GM19328 (cell line): ENCODE measurements around the gene DCAF8.

ENCODE experiments used
- ATAC-seq: cut with Tn5 transposase; IDR thresholded peaks from one replicate; pipeline ENCODE4 v1.9.1; 2021; ENCODE audit warnings: mild to moderate bottlenecking, moderate library complexity; ENCODE audit not compliant: unreplicated experiment

Gene DCAF8

DNA sequence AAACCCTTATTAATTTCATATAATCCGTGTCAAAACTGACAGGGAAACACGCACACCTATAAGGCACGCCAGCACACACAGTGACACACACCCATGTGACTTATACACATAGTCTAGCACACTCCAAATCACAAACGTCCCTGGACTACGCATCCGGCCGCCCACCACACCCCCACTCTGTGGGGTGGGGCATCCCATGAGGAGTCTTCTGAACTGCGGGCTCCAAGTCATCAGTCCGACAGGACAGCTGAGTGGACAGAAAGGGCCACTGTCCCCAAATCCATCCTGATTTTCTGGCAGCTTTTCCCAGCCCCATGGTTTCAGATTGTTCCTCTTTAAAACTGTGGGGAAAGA is 56.3 kb downstream of the DCAF8 start:
- no peak for ATAC-seq

DNA sequence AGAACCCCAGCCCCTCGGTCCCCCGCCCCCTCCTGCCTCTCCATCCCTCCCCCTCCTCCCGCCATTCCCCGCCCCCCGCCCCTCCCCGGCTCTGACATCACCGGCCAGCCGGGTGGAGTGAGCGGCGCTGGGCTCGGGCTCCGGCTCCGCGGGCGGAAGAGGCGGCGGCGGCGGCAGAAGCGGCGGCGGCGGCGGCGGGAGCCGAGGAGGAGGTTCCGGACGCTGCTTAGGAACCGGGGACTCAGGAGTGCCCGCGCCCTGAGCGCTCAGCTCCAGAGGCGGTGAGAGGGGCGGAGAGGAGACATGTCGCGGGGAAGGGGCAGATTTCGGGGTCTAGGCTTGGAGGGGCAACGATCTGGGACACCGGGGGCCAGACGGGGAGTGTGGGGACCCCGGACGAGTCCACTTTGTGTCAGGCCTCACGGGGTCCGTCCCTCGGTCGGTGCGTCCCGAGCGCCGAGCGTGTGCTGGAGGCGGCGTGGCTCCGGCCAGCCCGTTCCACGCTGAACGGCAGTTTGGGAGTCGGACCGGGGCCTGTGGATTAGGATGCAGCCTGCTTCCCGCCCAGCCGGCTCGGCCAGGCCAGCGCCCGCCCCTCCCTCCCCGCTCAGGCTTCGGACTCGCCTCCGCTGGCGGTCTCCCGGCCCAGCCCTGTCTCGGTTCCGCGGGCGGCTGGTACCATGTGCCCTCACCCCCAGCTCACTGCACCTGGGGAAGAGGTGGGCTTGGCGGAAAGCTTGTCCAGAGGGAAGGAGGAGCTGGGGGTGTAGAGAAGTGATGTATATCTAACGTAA is 56.9 kb downstream of the DCAF8 start, which contains the start of gene PEA15:
PEA15 (plus strand) TSS at position 143 of the 794 bp plus-strand sequence. CDS start 6,161 bp downstream, outside the sequence.
- ATAC-seq, result no peak

DNA sequence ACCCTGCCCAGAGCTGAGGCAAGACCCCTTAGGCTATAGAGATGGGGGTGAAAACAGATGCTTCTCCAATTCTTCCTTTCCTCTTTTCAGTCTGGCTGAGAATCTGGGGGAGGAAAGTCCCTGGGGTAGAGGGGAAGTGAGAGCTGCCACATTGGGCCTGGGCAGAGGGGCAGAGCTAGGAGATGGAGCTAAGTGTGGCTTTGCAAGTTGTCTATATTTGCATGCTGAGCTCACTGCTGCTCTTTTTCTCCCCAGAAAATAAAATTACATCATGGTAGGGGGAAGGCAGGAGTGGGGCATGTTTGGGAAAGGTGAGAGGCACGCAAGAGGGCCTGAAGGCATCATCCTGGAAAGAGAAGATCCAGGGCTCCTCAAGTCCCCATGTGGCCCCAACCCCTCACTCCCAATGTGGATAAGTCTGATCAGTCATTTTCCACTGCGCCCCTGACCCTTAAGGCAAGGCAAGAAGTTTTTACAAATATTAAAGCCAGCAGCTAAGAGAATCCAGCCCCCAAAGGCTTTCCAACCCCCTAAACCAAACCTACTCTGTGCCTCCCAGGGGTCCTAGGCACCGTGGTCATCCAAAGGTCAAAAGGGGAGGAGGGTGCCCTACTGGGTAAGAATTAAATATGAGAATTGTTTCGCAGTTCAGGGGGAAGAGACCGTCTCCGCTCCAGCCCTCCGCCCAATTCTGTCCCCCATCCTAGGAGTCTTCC is 57.7 kb downstream of the DCAF8 start:
- ATAC-seq, result peak; percentile 37

DNA sequence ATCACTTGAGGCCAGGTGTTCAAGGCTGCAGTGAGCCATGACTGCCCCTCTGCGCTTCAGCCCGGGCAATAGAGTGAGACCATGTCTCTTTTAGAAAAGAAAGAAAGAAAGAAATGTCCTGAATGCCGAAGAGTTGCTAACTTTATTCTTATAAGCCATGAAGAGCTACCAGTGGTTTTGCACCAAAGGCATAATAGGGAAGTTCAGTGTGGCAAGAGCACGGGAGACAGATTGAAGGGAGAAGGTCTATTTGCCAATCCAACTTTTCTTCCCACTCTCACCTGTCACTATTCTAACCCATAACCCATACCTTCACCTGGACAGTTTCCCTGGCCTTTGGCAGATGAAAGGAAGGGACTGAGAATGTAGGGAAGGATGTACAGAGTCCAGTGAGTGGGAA is 61.6 kb downstream of the DCAF8 start:
- no peak for ATAC-seq

DNA sequence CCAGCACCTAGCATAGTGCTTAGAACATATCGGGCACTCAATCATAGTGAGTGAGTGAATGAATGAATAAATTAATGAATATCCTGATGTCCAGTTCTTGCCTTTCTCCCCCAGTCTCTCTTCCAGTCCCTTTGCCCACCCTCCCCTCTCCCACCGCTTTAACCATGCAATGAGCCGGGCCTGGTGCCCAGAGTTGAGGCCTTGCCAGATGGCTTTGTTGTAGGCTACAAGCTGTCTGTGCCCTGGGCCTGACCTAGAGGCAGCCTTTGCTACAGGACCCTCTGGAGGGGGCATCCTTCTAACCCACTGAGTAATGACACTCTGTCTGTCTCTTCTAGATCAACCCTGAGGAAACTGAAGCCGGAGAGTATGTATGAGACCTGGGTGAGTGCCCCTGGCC is 65.1 kb downstream of the DCAF8 start:
- ATAC-seq, result no peak

DNA sequence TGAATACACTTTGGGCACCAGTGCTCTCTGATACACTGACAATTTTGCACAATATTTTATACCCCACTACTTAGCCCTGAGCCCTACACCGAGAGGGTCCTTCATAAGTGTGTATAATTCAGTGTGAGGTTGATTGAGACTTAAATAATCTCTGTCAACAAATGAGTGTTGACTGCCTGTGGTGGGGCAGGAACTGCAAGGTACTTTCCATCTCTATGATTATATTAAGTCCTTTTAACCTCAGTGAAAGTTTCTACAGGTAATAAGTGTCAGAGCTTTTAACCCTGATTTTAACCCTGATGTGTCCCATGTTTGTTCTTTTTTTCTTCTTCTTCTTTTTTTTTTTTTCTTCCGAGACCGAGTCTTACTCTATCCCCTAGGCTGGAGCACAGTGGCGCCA is 66.2 kb downstream of the DCAF8 start:
- no peak for ATAC-seq

DNA sequence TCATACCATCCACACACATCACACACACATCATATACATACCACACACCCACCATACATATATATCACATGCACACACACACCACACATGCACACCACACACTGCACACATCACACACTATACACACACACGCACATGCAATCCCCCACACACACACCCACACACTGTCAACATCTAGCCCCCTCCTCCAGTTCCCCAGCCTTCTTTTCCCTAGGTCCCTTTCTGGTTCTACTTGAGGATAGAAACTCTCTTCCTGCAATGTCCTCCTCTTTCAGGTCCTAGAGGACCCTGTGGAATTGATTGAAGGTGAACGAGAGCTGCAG is 67.7 kb downstream of the DCAF8 start:
- ATAC-seq, result no peak

DNA sequence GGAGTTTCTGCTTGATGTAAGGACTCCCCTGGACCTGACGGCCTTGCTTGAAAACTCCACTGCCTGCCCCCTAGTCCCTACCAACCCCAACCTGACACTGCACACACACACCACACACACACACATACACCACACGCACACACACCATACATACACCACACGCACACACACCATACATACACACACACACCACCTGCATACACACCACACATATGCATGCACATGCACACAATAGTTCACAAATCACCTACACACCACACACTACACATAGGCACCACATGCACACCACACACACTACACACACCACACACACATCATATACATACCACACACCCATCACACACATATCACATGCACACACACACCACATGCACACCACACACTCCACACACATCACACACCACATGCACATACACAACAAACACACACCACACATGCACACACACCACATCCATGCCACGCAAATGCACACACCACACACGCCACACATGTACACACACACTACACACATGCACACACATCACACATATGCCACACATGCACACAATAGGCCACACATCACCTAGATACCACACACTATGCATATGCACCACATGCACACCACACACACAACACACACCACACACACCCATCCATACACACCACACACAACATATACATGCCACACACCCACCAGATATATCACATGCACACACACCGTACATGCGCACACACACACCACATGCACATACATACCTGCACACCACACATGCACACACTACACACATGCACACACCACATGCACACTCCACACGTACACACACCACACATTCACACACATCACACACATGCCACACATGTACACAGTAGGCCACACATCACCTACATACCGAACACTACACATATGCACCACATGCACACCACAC is 68.3 kb downstream of the DCAF8 start:
- ATAC-seq, result no peak

DNA sequence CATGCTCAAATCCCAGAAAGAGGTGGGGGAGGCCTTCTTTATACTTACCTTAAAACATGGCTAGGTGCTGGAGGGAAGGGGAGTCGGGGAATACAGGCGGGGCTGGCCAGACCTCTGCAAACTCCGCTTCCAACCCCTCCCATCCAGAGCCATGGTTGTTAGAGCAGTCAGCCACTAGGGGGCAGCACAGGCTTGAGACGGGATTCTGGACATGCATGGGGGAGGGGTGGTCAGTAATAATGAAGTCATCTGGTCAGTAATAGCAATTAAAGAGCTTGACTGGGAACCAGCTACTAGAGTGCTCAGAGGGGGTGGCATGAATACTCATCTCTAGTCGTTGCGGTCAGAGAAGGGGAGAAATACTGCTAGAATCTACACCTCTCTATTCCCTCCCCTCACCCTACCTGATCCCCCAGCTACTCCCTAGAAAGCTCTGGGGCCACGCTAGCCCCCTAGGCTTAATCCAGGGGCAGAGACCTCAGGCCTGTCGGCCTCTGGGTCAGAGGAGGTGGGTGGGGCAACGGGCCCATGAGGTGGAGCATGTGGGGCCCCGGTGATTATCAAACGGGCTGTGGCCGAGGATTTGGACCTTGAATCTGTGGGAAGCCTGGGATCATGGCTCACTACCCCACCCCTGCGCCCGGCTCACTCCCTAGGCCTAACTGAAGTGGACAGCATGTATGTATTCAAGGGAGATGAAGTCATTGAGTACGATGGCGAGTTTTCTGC is 69.1 kb downstream of the DCAF8 start:
- no peak for ATAC-seq

DNA sequence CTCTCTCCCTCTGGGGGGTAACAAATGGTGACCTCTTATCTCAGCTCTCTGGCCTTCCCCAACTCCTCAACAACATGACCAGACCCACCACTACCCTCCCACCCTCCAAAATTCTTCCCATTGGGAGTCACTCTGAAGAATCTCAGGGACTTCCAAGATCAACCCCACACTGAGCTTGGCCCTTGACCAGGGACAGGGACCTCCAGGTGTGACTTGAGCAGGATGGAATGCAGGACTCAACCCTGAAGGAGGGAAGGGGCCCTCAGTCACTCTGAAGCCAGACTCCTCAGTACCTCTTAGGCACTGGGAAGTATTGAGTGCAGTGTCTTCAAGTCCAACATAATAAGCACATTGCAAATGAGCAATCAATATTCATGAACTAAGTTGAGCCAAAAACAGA is 70.1 kb downstream of the DCAF8 start:
- ATAC-seq, result no peak

DNA sequence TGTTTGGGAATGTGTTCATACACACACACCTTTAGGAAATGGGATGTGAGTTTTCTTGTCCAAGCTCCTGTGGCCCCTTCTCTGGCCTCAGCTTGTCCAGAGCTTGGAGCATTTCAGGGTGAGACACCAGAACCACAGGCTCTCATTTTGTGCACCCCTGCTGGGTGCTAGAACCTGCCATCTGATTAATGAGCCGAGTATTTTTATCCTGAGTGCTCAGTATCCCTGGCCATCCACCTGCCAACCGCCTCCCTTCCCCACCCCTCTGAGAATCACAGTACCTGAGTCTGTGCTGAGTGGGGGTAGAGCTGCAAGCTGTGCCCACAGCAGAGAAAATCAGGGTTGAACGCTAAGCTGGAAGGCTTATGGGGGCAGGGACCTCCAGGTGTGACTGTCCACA is 70.6 kb downstream of the DCAF8 start:
- no peak for ATAC-seq

DNA sequence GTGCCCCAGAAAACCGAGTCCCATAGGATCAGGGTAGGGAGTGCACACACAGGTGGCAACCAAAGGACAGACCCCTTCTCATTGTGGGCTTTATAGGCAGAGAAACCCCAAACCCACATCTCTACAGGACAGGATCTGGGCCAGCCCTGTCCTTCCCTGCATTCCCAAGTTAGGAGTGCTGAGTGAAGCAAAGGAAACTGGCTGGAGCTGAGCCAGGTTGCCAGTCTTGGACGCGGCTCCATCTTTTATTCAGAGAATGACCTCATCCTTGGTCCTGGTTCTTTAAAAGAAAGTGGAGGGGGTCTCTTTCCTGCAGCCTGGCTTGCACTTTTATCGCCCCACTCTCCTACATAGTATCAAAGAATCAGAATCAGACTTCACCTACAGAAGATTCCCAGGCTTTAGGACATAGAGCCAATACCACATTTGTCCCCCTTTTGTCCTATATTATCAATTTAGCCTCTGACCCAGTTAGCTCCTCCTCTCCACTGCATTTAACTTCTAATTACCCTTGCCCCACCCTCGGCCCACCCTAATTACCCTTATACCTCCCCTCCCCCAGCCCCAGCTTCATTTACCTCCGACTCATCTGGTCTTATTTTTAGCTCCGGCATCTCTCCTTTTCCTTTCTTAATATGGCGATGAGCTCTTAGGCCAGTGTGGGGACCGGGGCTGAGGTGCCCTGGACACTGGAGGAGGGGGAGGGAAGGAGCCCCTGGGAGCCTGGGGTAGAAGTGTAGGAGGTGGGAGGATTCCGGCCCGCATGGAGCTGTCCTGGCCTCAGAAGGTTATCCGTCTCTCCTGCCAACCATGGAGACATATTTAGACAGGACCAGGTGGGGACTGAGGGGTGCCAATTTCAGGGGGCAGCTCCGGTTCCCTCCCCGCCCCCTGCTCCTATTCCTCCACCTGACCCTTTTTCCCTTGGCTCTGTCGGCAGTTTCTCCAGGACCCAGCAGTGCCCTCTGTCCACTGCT is 72.4 kb downstream of the DCAF8 start, which contains the start of gene CASQ1:
CASQ1 (plus strand) TSS at position 927 of the 977 bp plus-strand sequence. CDS start 177 bp downstream, outside the sequence.
- ATAC-seq, result no peak

DNA sequence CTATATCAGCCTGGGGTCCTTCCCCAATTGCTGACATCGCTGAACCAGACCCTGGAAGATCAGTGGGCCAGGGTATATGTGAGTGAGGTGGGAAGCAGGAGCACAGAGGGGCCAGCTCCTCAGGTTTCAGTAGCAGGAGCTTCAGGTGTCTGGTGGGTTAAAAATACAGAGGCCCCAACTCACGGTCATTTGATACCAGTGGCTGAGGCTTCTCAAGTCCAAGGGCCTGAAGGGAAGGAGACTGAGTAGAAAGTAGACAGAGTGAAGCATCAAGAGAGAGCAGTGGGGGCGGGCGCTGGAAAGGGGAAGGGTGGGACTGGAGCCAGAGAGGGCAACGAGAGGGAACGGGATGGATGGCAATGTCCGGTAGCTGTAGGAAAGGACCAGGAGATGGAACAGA is 74.0 kb downstream of the DCAF8 start:
- no peak for ATAC-seq

DNA sequence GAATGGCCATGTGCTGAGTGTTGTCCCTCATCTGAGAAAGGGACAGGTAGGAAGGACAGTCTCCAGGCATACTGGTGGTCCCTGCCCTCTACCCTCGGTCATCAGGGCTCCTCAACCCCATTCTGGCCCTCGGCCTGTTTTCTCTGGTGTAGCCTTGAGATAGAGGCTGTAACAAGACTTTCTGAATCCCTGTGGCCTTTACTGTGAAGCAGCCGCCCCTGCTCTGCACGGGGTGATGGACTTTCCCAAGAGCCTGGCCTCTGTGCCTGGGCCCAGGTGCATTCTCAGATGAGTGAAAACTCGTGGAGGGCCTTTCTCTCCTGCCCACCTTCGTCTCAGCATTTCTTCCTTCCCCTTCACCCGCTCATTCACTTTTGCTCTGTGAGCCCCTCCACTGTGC is 74.9 kb downstream of the DCAF8 start:
- ATAC-seq, result no peak

DNA sequence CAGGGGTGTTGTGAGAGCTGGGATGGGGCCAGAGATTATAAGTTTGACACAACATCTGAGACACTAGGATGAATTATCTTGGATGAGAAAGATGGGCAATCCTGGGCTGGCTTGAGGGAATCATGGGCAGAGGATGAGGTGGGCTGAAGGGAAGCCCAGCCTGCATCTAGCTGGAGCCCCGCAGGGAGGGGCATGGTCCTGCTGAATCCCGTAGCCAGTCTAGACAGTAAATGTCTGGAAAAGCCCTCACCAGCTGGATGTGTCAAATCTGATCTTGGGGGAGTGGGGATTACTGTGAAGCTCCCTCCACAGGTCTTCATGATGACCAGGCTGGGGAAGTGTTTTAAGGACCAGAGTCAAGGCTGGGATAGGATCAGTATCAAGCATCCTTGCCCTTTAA is 75.6 kb downstream of the DCAF8 start:
- ATAC-seq, result no peak

DNA sequence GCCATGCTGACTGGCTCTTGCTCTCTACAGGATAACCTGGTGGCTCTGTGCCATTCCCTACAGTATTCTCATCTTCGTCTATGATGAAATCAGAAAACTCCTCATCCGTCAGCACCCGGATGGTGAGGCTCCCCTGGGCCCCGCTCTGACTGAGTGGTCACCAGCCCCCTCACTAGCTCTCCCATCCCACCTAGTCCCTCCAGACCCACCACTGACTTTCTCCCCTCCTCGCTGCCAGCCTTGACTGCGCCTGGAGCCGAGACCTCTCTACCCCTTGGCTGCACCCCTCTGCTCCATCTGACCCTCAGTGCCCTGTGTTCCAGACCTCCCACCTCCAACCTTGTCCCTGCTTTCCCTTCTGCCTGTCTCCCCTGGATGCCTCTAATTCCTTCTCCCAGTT is 76.1 kb downstream of the DCAF8 start:
- no peak for ATAC-seq

DNA sequence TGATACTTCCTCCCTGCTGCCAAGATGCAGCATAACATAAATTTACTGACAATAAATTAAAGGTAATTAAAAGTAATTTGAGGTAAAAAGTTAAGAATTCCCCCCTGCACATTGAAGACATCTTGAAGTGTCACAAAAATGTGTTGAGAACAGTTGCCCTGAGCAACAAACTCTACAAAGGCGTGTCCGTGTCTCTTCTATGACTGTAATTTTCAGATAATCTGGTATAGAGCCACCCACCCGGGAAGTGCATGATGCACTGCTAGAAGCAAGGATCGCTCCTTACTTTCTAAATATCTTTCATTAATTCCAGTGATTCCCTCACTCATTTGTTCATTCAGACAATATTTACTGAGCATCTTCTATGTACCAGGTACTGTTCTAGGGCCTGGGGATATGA is 83.0 kb downstream of the DCAF8 start:
- ATAC-seq, result no peak

DNA sequence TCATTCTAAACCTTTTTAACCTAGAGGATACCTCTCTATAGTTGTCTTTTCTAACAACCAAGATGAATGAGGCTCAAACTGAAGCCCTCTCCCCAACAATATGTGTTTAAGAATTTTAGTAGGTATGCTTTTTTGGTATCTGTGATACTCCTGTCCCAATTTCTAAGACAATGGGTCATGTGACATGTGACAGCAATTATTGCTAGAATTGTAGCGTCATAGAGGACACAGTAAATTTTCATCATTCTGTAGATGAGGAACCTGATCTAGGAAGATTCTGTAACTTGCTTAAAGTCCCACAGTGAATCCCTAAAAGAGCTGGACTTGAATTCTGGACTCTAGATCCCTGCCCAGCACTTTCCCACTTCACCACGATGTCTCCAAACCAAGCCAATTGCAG is 83.6 kb downstream of the DCAF8 start:
- ATAC-seq, result no peak

DNA sequence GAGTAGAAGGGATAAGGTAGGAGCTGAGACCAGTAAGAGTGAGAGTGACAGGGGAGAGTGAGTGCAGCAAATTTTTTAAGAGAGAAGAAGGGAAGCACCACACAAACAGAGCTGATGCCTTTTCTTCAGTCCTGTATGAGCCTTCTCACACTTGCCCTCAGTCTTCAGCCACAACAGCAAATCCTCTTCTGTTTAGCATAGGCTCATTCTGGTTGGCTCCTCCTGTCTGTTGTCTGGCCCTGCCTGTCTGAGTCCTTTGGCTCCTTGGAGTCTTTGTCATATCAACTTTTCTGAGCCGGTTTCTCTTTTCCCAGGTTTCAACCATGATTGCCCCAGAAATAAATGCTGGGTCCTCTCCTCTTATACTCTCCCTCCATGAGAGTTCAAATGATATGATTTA is 84.7 kb downstream of the DCAF8 start:
- no peak for ATAC-seq

DNA sequence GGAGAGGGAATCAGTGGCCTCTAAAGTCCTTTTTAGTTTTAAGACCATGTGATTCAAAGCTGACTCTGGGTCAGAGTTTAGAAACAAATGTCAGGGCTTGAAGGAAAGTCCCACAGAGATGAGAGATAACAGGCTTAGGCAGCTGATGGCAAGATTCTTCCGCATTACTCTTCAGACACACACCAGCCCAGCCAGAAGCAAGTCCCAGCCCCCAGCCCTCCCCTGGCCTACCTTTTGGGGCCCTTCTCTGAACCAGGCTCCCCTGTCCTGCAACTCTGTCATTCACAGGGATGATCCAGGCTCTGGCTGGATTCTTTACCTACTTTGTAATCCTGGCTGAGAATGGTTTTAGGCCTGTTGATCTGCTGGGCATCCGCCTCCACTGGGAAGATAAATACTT is 85.1 kb downstream of the DCAF8 start:
- no peak for ATAC-seq
